Hematopoietic multipotent progenitor cell treated with erythropoietin and hydrocortisone succinate and interleukin-3 and kit ligand, for 8 days (in vitro differentiated cells): ENCODE data around the gene KLHDC8A.
"Not testable (repeated sequence)": the region's sequence is repeated elsewhere in the genome, so short reads cannot be mapped to it uniquely, and the experiment has no call there.

Source experiments
- DNase-seq: peaks from one replicate; pipeline ENCODE4 v3.0.0-alpha.2; 2015

KLHDC8A gene

DNA sequence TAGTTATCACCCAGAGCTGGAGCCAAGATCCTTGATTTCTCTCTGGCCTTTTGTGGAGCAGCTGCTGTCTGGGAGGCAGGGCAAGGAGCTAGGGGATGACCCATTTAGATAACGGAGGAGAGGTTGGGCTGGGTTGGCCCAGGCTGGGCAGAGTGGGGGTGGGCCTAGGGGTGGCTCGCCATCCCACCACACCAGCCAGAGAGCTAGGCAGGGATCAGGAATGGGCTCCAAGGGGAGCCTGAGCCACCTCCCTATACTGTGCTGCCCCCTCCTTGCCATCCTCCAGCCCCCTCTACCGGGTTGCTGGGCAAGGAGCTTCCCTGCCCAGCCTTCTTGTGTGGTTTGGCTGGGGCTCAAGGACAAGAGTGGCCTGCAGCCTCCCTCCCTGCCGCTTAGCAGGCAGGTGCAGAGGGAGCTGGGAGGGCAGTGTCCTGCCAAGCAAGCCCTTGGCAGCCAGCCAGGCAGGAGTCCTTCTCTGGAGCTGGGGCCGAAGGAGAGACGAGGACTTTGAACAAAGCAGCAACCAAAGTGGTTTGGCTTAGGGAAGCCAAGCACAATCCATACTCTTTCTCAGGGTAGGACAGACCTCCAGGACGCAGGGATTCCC is 39.3 kb downstream of the KLHDC8A start:
- DNase-seq = no peak

DNA sequence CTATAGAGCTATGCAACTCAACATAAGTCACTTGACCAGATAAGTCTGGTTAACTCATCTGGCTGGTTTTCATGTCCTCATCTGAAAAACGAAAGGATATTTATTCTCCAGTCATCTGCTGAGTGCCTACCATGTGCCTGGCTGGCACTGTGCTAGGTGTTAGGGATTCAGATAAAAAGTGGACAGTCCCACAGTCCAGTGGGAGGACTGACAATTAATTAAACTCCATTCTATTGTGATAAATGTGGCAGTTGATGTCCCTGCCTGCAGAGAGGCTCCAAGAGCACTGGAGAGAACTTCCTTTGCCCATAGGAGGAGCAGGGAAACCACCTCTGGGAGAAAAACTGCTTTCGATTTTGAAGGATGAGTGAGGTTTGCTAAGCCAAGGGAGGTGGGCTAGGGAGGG is 40.6 kb downstream of the KLHDC8A start:
- no peak for DNase-seq

DNA sequence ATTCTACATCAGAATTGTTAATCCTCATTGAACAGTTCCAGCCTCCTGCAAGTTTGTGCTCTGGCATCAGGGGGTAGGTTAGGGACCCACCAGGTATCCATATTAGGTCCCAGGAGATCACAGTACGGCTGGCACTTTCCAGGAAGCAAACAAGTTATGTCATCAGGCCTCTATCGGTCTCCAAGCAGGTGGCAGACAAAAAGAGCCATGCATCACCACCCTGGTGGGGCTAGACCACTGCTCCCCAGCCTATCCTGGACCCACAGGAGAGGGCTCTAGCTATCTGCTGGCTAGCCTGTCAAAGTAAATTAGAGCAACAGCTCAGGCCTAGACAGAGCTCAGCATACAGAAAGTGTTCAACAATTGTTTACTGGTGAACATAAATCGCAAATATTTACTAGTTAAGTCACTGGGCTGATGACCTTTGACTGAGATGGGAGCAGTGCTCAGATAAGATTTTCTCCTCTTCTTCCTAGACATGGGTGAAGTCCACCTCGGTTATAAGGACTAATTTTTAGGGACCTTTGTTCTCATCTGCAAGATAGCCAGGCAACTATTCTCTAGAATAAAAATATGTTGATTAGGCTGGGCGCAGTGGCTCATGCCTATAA is 41.6 kb downstream of the KLHDC8A start:
- DNase-seq = no peak

DNA sequence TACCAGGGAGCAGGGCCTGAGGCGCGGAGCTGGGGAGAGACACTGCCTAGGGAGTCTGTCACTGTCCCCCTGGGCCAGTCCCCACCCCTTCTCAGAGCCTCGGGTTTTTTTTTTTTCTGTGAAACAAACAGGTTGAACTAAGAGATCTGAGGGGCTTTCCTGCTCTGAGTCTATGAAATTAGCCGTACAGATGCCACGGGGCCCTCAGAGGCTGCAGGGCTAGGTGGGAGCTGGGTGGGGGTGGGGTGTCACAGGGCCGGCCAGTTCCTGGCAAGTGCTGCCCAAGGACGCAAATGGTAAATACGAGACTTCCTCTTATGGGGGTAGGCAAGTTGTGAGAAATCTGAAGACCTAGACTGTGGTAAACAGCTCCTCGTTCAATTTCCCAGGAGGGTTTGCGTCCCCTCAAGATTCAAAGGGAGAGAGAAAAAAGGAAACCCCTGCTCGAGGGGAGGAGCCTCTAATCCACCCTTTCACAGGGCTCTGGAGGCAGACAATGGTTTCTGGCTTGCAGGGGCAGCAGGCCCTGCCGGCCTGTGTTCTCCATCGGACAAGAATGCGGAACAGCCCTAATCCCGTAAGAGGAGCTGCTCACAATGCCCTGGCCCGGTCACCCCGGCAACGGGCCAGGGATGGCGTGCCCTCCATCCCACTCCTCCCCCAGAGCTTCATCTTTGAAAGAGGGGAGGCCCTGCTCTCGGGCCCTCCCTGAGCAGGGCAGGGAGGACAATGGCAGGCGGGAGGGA is 43.0 kb downstream of the KLHDC8A start:
- DNase-seq = no peak

DNA sequence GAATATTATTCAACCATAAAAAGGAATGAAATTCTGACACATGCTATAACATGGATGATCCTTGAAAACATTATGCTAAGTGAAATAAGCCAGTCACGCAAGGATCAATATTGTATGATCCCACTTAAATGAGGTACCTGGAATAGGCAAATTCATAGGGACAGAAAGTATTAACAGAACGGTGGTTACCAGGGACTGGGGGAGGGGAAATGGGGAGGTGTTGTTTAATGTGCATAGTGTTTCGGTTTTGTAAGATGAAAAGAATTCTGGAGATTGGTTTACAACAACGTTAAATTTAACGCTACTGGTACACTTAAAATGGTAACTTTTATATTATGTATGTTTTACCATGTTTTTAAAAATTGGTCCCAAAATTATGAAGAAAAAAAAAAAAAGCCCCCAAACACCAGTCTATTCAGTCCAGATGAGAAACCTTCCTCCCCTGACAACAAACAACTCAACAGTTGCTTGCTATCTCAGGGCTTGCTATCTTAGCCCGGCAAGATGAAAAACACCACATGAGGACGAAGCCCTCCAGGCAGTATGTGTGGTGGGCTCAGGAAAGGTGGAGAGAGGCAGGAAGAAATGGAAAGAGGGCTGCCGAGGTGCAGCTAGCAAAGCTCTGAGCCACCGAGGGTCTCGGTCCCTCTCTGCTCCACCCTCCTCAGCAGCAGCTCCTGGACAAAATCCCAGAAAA is 43.7 kb downstream of the KLHDC8A start:
- no peak for DNase-seq

DNA sequence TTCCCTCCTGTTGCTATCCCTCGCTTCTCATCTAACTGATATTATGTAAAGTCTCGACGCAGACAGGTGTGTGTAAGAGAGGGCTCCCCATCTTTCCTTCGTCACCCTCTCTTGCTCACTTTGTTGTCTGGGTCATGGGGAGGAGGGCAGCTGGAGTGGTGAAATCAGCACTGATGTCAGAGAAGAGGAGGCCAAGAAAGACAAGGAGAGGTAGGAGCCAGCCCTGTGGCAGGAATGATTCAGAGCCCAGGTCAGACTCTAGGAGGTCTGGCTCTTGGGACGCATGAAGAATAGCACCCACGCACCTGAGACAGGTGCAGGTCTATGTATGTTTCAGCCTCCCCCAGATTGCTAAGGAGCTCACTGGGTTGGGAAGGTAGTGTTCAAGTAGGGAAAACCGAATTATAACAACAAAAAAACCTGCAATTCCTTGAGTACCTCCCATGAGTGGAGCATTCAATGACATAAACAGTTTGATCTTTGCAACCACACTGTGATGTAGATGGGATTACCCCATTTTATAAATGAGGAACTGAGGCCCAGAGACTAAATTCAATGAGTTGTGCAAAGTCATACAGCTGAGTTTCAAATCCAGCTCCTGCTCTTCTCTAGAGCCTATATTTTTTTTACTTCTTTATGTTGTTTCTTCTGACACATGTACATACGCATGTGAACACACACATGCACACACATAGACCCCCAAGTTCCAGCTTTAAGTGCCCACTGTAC is 45.6 kb downstream of the KLHDC8A start:
- DNase-seq = no peak

DNA sequence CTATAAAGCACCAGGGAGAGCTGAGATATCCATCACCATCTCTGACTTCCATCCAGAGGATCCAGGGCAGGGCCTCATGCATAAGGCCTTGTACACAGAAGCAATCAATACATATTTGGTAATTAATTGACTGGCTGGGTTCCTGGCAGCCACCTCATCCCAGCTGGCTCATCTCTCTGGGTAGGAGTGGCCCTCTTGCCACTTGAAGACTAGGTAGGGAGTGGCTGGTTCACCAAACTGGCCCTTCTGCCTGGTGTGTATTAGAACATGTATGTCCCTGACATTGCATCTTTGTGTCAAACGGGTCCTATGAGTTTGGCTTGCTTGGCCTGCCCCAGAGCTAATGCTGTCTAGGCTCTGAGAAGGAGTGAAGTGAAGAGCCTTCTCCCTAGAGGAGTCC is 47.0 kb downstream of the KLHDC8A start:
- DNase-seq = no peak

DNA sequence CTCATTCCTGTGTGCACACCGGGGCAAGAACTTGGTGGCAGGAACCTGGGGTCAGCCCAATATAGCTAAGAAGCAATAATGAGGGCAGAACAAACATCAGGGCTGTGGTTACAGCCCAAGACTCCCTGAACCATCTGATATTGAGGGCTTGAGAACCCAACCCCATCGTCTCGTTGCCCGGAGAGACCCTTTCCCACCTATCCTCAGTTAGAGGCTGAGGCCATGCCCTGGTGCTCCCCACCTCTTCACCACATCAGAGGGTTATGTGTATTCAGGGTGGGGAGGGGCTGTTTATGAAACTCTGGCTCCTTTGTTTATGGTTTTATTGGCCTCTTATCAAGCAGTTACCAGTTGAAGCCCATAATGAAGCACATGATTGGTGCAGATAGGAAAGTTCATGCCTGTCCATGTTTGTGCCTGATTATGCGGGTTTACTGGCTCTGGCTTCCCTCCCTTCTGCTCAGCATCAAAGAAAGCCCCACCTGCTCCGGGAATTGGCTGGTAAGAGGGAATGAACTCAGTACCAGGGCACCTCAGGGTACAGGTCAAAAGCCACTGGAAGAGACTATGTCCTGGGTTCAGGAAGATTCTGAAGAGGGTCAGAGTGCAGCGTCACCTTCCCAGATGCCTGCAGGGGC is 49.7 kb downstream of the KLHDC8A start:
- DNase-seq = peak; percentile 85

DNA sequence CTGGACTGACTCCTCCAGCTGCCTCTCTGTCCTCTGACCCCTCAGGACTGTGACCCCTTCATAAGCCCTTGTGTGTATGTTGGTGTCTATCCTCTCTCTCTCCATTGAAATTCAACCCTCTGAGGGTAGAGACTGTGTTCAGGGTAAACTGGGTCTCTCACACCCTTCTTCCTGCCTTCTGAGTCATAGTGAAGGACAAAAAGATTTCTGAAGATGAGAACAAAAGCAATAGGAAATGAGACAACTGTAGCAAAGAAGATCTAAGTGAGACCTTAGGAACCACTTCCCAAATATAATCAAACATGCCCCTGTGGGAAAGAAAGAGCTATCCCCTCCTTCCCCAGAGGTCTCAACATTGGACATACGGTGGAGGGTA is 52.0 kb downstream of the KLHDC8A start:
- no peak for DNase-seq

DNA sequence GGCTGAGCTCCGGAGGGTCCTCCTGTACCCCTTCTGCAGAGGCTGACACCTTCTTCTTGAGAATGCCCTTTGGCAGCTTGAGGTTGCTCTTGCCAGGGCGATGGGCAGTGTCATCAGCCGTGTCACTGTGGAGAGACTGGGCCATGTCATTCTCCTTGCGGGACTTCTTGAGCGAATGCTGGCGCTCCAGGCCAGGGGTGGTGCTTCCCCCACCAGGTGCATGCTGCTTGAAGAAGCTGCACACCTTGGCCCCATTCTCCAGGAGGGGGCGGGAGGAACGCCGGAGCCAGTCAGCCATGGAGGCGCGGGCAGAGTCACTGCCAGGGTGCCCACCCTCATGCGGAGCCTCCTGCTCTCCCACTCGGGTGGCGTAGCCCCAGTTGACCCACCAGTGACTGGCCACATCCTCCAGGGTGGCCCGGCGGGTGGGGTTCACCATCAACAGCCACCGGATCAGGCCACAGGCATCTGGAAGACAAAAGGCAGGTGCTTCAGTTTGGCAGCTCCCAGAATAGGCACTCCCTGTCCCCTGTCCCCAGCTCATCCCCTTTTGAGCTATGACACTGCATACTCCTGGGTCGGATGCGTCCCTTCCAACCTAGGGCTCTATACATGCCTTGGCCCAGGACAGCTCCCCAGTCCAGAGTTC is 52.6 kb downstream of the KLHDC8A start:
- DNase-seq = no peak

DNA sequence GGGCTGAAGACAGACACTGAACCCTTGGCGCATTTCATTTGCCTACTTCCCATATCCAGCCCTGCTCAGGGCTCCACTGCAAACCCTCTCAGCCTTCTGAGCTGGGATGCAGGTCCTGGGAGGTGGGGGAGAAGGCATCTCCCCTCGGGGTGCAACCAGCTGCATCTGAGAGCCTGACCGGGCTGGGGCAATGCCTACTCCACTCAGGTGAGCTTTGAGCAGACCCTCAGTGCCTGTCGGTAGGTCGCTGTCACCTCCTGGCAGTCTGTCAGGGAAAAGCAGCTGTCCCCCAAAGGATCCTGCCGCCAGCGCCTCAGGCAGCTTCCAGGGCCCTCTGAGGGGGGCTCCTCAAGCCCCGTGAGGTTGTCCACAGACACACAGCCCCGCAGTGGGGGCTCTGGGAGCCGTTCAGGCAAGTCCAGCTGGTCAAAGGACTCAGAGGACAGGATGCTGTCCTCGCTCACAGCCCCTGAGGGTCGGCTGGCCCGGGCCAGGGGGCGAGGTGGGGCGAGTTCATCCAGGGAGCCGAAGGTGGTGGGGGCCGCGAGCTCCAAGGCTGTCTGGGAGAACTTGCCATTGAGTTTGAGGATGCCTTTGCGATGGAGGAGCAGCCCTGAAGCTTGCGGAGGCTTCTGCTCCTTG is 53.4 kb downstream of the KLHDC8A start:
- no peak for DNase-seq

DNA sequence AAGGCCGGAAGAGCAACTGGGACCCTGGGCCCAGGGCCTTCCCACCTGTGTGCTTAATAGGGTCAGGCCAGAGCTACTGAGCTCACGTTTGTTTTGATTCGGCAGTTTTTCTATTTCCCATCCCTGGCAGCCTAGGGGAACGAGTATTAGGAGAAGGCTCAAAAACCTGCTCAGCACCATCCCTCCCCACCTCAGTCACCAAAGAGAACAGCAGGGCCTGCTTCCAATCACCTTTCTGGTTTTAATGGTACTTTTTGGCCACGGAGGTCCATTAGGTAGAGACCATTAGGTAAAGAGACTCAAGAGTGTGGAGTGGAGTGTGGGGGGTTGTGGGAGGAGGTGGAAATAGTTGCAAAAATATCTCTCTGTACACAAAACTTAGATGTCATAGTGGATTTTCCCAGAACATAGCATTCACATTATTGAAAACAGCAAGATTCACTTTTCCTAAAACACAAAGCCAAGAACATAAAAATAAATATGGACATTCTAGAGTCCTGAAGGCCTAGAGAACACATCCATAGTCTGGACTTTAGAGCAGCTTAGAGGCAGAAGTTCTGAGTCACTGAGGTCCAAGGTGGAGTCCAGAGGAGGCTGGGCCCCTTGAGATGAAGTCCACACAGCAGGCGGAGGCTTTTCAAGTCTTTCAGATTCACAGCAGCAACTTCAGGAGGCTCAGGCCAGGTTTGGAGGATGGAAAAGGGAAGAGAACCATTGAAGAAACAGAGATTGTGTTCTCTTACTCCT is 54.7 kb downstream of the KLHDC8A start:
- no peak for DNase-seq

DNA sequence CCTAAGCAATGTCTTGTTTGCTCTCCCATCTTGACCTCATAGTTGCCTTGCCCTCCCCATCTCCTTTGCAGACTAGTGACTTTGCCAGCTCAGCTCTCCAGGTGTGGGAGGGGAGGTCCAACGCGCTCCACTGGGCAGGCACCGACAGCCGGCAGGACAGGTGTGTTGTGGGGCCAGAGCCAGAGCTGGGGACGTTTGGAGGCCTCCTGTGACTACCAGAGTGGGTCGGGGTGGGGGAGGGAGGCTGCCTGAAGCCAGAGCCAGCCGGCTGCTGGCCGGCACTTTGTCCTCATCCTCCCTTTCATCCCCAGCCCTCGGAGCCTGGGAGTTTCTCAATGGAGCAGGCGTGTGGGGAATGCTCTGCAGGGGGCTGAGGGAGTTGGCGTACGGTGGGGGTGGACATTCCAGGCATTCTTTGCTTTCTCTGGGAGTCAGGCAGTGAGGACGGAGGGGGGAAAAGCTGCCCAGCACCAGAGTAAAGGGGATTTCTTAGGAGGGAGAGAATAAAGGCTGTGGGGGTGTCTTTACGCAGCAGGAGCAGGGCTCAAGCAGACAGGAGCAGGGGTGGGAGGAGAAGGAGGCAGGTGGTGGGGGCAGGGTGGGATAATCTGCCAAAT is 55.4 kb downstream of the KLHDC8A start:
- DNase-seq = no peak

DNA sequence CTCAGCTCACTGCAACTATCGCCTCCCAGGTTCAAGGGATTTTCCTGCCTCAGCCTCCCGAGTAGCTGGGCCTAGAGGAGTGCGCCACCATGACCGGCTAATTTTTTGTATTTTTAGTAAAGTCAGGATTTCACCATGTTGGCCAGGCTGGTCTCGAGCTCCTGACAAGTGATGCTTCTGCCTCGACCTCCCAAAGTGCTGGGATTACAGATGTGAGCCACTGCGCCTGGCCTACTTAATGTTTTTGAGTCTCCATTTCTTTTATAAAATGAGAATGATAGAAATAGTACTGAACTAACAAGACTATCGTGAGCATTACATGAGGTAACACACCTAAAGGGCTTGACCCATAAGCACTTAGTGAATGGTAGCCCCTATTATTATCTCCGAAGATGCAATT is 56.6 kb downstream of the KLHDC8A start:
- no peak for DNase-seq

DNA sequence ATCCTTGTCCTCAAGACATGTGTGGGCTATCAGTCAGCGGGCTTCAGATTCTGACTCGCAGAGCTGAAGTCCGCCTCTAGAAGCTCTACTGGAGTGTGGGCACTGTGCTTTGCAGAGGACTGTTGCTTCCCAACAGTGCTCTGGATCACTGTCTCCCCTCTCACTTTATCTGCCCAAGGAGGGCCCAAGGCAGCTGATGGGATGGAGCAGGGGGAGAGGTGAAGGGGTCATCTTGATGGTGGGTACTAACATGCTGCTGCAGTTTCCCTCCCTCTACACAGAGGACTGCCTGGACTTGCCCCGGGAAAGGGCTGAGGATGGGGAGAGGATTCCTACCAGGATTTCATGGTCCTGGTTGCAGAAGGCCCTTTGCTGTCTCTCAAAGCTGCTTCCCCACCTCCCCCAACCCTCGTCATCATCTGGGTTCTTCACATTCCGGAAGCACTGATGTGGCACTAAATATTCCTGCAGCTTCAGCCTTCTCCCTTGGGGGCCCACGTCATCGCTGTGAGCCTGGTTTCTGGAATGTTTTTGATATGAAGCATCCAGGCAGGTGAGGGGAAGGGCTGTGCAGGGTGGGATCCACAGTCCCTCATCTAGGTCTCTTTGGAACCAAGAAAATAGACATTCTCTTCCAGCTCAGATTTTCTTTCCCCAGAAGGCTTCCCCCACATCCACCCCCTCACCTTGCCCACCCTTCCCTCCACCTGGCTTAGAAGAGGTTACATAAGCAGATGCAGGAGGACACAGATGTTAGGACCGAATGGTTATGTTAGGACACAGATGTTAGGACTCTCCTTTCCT is 58.3 kb downstream of the KLHDC8A start:
- DNase-seq = no peak

DNA sequence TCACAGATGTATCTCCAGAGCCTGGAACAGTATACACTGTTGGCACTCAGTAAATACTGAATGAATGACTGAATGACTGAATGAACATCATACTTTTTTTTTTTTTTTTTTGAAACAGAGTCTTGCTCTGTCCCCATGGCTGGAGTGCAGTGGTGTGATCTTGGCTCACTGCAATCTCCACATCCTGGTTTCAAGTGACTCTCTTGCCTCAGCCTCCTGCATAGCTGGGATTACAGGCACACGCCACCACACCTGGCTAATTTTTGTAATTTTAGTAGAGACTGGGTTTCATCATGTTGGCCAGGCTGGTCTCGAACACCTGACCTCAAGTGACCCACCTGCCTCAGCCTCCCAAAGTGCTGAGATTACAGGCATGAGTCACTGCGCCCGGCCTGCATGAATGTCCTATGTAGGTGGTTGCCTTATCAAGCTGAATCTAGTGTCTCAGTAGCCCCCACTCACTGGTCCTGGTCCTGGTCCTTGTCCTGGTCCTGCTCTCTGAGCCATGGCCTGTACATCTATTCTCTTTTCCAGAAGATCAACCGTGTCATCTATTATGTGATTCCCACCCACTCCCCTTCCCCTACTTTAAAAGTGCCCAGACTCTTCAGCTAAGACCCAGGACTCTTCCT is 59.1 kb downstream of the KLHDC8A start:
- DNase-seq = not testable (repeated sequence)

DNA sequence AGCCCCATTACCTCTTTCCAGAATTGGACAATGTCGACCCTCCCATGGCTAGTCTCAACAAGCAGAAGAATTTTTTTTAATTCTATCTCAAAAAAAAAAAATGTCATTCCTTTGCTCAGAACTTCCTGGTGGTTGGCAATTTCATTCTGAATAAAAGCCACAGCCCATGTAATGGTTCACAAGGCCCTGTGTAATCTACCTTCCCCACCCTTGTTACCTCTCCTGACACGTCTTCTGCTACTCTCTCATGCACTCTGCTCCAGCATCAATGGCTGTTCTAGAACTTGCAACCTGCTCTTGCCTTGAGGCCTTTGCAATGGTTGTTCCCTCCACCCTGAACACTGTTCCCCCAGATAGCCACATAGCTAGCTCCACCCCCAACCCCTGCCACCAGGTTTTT is 60.6 kb downstream of the KLHDC8A start:
- DNase-seq = no peak

DNA sequence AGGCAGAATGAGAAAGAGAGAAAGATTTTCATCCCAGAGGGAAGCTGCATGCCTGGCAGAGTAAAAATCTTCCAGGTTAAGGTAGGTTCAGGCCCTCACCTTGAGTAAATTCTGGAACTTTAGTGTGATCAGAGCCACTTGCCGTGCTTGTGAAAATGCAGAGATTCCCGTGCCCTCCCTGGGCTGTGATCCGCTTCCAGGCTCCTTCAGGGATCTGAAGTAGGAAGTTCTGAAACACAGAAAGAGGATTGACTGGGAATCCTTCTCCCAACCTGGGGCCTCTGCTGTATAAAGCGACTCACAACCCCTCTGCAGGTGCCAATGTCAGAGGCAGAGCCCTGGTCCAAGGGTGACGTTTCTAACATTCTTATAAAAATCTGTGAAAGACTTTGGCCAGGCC is 61.8 kb downstream of the KLHDC8A start:
- DNase-seq = no peak
